Bronchial epithelial cell (primary cell): ENCODE data around the gene CT55. TPM values are rescaled to one million over a fixed set of nuclear protein-coding genes. Genes with fewer than 3 reads are reported as not detected.

ENCODE experiments used
- DNase-seq: peaks from one replicate; pipeline ENCODE4 v3.0.0-alpha.2; 2010; ENCODE audit warnings: low read depth
- FAIRE-seq: peaks from 2 replicates; lab custom pipeline; 2011; peaks lifted over from hg19 to GRCh38; lab: Jason Lieb, UNC
- H3K27me3 ChIP-seq: 2 replicates; pipeline ENCODE4 v1.5.1; 2011; ENCODE audit warnings: low read length; ENCODE audit not compliant: control insufficient read depth, insufficient read depth
- H3K36me3 ChIP-seq: 2 replicates; pipeline ENCODE4 v1.5.1; 2011; ENCODE audit warnings: low read length; ENCODE audit not compliant: control insufficient read depth, insufficient read depth
- H3K4me3 ChIP-seq: 2 replicates; pipeline ENCODE4 v1.5.1; 2011; ENCODE audit warnings: mild to moderate bottlenecking, low read depth, low read length, control low read depth
- CTCF ChIP-seq: IDR thresholded peaks from 2 replicates; pipeline ENCODE4 v1.5.1; 2011; ENCODE audit warnings: mild to moderate bottlenecking, moderate library complexity, low read length, control low read depth, inconsistent platforms; ENCODE audit not compliant: insufficient read depth, severe bottlenecking
- total RNA-seq: library from RNA; depleted of rRNA; stranded (reverse); fragments of >200 nt; gene quantifications from 2 replicates; pipeline ENCODE4 v1.2.1, GENCODE V29; 2014

The CT55 gene
- total RNA-seq, 1 donor from 2014 or later = not detected

DNA sequence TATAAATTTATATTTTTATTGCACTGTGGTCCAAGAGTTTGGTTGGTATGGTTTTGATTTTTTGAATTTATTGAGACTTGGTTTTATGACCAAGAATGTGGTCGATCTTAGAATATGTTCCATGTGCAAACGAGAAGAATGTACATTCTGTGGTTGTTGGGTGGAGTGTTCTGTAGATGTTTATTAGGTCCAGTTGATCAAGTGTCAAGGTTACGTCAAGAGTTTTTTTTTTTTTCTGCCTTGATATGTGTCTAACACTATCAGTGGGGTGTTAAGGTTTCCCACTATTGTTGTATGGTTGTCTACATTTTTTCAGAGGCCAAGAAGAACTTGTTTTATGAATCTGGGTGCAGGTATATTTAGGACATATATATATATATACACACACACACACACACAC lies 61.6 kb downstream of the CT55 start:
- TF ChIP-seq CTCF = no peak
- no peaks in the 10 kb centered on the region for H3K27me3 ChIP-seq
- no peak for FAIRE-seq
- H3K36me3 ChIP-seq = no peaks in the 10 kb centered on the region
- H3K4me3 ChIP-seq = no peak overlapping the region
- DNase-seq = no peak

Other genes with a start within 250 kb of the CT55 start
- gene SMIM10, start 180.4 kb downstream of the CT55 start, total RNA-seq = not detected in 2 replicates
- 0.51 and 1.1 TPM in 2 replicates for gene RTL8B, start 148.9 kb downstream of the CT55 start, total RNA-seq
- gene RTL8C, start 139.0 kb downstream of the CT55 start, total RNA-seq = 5.3 and 10.5 TPM in 2 replicates
- 3.7 and 5.5 TPM in 2 replicates for gene RTL8A, start 119.3 kb downstream of the CT55 start, total RNA-seq
- 0.38 and 0.53 TPM in 2 replicates for gene SMIM10L2B, start 72.7 kb downstream of the CT55 start, total RNA-seq
- gene ETDB, start 50.9 kb downstream of the CT55 start, total RNA-seq = not detected in 2 replicates
- not detected in 2 replicates for gene ETDA, start 80.7 kb upstream of the CT55 start, total RNA-seq
- gene ETDC, start 138.1 kb upstream of the CT55 start, total RNA-seq = not detected in 2 replicates
- gene ZNF75D, start 172.7 kb upstream of the CT55 start, total RNA-seq = 3.7 and 5.4 TPM in 2 replicates
- gene ZNF449, start 173.4 kb upstream of the CT55 start, total RNA-seq = 4.7 and 7.6 TPM in 2 replicates